ENCODE data around the gene UBE2U.

DNA sequence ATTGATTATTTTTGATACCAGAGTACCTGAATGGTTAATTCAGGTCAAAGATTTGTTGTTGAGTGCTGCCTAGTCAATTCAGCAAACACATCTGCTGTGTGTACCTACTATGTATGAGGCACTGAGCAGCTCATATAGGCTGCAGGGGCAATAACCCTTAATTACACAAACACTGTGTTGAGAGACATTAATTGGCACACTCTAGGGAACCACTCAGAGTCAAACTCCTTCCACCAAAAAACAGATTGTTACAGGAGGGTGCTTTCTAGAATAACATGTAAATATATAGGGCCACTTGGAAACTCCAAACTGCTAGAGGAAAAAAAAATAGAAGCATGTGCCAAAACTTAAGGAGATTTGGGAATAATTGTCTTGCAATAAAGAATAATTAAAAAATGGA, 31.3 kb downstream of the UBE2U start:
- TF ChIP-seq, protein P1, sequence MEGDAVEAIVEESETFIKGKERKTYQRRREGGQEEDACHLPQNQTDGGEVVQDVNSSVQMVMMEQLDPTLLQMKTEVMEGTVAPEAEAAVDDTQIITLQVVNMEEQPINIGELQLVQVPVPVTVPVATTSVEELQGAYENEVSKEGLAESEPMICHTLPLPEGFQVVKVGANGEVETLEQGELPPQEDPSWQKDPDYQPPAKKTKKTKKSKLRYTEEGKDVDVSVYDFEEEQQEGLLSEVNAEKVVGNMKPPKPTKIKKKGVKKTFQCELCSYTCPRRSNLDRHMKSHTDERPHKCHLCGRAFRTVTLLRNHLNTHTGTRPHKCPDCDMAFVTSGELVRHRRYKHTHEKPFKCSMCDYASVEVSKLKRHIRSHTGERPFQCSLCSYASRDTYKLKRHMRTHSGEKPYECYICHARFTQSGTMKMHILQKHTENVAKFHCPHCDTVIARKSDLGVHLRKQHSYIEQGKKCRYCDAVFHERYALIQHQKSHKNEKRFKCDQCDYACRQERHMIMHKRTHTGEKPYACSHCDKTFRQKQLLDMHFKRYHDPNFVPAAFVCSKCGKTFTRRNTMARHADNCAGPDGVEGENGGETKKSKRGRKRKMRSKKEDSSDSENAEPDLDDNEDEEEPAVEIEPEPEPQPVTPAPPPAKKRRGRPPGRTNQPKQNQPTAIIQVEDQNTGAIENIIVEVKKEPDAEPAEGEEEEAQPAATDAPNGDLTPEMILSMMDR (IDR thresholded peaks at IDR 0.05; ENCODE audit: low read length), result no peak
- no peak for TF ChIP-seq EZH2 (IDR thresholded peaks at IDR 0.05; ENCODE audit: borderline replicate concordance, low read length)
